Heart right ventricle (tissue), 16 donors: ENCODE data around the gene NOX3. TPM values are rescaled to one million over a fixed set of nuclear protein-coding genes. Genes with fewer than 3 reads are reported as not detected.

ENCODE experiments used
- ATAC-seq, 8 donors: fragments of 200-7000 bp; cut with Tn5 transposase; one replicate each; pipeline ENCODE4 v1.9.1; 2020; ENCODE audit warnings: mild to moderate bottlenecking in 8 of 8, moderate library complexity in 8 of 8, moderate number of reproducible peaks in 1 of 8
- DNase-seq, 2 donors: peaks; one replicate each; pipeline ENCODE4 v3.0.0-alpha.2; 2020
- H3K27ac ChIP-seq, 10 donors: fragments of 200-600 bp; sonication (generic) in 2 of 10; one replicate each; pipeline versions ENCODE4 v1.5.0 to v1.8.0; 2020 to 2022; ENCODE audit warnings: mild to moderate bottlenecking in 3 of 10
- H3K27me3 ChIP-seq, 7 donors: fragments of 200-600 bp; one replicate each; pipeline ENCODE4 v1.8.0; 2021 to 2022; ENCODE audit warnings: mild to moderate bottlenecking in 2 of 7
- H3K36me3 ChIP-seq, 9 donors: fragments of 200-600 bp; sonication (generic) in 1 of 9; one replicate each; pipeline versions ENCODE4 v1.5.0 to v1.8.0; 2020 to 2022; ENCODE audit warnings: mild to moderate bottlenecking in 2 of 9
- H3K4me1 ChIP-seq, 9 donors: fragments of 200-600 bp; sonication (generic) in 1 of 9; one replicate each; pipeline versions ENCODE4 v1.5.0 to v1.8.0; 2020 to 2022; ENCODE audit warnings: mild to moderate bottlenecking in 4 of 9
- H3K4me3 ChIP-seq, 10 donors: fragments of 200-600 bp; sonication (generic) in 2 of 10; one replicate each; pipeline versions ENCODE4 v1.5.0 to v1.8.0; 2020 to 2022; ENCODE audit warnings: mild to moderate bottlenecking in 7 of 10, moderate library complexity in 2 of 10
- H3K9me3 ChIP-seq, 11 donors: fragments of 200-600 bp in 10 of 11; sonication (generic) in 2 of 11; one replicate each; pipeline versions ENCODE4 v1.5.0 to v1.8.0; 2013 to 2022; ENCODE audit warnings: mild to moderate bottlenecking in 2 of 11, control low read depth in 1 of 11, moderate library complexity in 1 of 11
- WGBS, 2 donors: extraction: QIAGEN DNeasy Blood & Tissue Kit; methylation state at CpG; one replicate each; pipeline ENCODE4 v1.1.7; 2013; ENCODE audit warnings: inconsistent platforms in 1 of 2; 5-methylcytosine and 5-hydroxymethylcytosine counted together
- intact Hi-C, 10 donors: fragments of 100-400 bp; cut with DNase I; formaldehyde crosslinking; loops; one replicate each; pipeline versions ENCODE4 v1.11.1 to v1.14.2; 2022
- polyA plus RNA-seq, 2 donors: library from polyadenylated mRNA; stranded (reverse); fragments of 200-250 nt; gene quantifications; one replicate each; pipeline ENCODE4 v1.2.3, GENCODE V29; 2013
- total RNA-seq, 10 donors: library from RNA; stranded (reverse); fragmentation: NEBNext Ultra II Directional in 3 of 10; extraction: Animal tissue kit (Norgen Biotek cat#: 25700) in 3 of 10; gene quantifications; one replicate each; pipeline versions ENCODE4 v1.2.1 to v1.2.4, GENCODE V29; 2021 to 2023
- TF ChIP-seq, protein P1 (sequence below), 9 donors: fragments of 200-600 bp; sonication (generic) in 2 of 9; IDR thresholded peaks; one replicate each; pipeline versions ENCODE4 v1.5.0 to v1.8.0; 2021 to 2022; ENCODE audit warnings: antibody characterized with exemption in 9 of 9, mild to moderate bottlenecking in 5 of 9, moderate library complexity in 1 of 9
- donor health status: Arrhythmogenic right ventricular cardiomyopathy.
- donor health status: ischemic (EF 13 %, LVEDD 7.1; RV severe dilation, severe dysfunction).
- donor health status: healthy with polysubstance abuse.
- donor health status: DM: no; HTN: yes; CAD: no.
- donor health status: DM: no; HTN: no; CAD: no.
- donor health status: ischemic (EF 25% LVEDD 6.9; RV normal size, moderate dysfunction).
- donor health status: ischemic (EF 25% LVEDD 5.7; RV mildly dilated, moderate dysfunction).
- donor health status: healthy.
- donor health status: DM: yes; HTN: yes; CAD: no.
- donor health status: Ischemic cardiomyopathy.
- donor health status: ischemic (EF 35%, LVEDD 5.7; RV mildly dilated, moderate dysfunction).
- donor health status: nonischemic (EF 11% LVEDD 7.7; RV severe dilation, severe dysfunction).
- donor health status: DM: yes; HTN: yes; CAD: no.
- donor health status: PGD.
- donor health status: ischemic (EF 29% LVEDD 5.4; RV normal size, mild dysfunction).
- donor health status: nonischemic (EF 23%, LVEDD 6.1; RV moderate dilation, normal function).

Gene NOX3
- total and polyA plus RNA-seq, 12 donors: not detected

DNA sequence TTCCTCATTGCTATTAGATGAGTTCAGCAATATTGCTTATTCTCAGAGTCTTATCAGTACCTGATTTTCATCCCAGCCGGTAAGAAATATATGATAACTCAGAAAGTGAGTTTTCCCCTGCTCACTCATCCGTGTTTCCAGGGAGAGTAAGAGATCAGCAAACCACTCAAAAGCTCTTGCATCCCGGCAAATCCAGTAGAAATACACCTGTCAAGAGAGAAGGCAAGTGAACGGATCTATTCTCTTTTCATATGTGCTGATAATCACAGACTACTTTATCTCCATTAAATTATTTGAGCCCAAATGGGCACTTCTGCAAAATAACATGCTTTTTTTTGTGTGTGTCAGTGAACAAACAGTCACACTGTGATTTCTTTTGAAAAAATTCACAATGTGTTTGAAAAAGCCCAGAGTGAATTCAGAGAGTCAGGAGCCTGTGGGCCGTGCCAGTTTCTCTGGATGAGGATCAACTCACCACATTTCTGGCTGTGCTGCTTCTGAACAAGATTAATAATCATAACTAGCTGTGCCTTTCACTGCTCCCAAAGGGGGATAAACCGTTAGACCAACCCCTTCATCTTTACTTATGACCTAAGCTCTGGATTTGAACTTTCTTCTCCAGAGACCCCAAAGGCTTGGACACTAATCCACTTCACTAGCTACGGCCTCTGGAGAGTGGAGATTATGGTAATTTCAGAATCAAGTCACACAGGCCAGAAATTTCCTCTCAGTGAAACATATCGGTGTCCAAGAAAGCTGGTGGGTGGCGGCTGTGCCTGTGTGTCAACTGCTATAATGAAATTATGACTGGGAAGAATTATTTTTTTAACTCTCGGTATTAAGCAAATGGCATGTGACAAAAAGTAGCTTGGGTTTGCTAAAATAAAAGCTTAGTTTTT, 44.2 kb downstream of the NOX3 start:
- intact Hi-C loops: no loop called here
- Histone ChIP-seq H3K36me3 (no peaks in the 10 kb centered on the region), H3K27ac (no peak overlapping the region), H3K9me3 (no peaks in the 10 kb centered on the region), H3K27me3 (no peaks in the 10 kb centered on the region), H3K4me1 (no peaks in the 10 kb centered on the region), H3K4me3 (no peak overlapping the region)
- no peak for ATAC-seq
- TF ChIP-seq, protein P1, sequence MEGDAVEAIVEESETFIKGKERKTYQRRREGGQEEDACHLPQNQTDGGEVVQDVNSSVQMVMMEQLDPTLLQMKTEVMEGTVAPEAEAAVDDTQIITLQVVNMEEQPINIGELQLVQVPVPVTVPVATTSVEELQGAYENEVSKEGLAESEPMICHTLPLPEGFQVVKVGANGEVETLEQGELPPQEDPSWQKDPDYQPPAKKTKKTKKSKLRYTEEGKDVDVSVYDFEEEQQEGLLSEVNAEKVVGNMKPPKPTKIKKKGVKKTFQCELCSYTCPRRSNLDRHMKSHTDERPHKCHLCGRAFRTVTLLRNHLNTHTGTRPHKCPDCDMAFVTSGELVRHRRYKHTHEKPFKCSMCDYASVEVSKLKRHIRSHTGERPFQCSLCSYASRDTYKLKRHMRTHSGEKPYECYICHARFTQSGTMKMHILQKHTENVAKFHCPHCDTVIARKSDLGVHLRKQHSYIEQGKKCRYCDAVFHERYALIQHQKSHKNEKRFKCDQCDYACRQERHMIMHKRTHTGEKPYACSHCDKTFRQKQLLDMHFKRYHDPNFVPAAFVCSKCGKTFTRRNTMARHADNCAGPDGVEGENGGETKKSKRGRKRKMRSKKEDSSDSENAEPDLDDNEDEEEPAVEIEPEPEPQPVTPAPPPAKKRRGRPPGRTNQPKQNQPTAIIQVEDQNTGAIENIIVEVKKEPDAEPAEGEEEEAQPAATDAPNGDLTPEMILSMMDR (IDR thresholded peaks at IDR 0.05): no peak
- WGBS, 2 donors: 67 to 73% methylated on average over 10 of the region's 10 CpGs
- DNase-seq: no peak

DNA sequence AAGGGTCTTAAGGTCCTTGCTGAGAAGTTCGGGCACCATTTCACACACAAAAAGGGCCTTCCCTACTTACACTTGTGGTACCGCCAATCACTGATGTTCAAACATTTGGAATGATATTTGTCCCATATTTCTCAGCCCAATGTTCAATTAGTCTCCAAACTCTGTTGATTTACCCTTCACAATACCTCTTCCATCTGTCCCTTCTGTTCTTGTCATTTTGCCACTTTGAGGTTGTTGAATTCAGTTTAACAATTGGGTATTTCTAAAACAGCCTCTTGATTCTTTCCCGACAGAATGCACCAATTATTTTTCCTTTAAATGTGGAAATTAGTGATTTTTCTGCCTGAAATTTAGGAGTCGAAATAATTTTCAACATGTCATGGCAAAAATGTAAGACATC, 46.2 kb downstream of the NOX3 start:
- Histone ChIP-seq H3K27me3 (no peaks in the 10 kb centered on the region), H3K4me1 (no peaks in the 10 kb centered on the region), H3K9me3 (no peaks in the 10 kb centered on the region), H3K4me3 (no peak overlapping the region), H3K36me3 (no peaks in the 10 kb centered on the region), H3K27ac (no peak overlapping the region)
- intact Hi-C loops: no loop called here
- WGBS, 2 donors: 93 to 94% methylated on average over 4 of the region's 4 CpGs
- TF ChIP-seq, protein P1 (IDR thresholded peaks at IDR 0.05): no peak
- DNase-seq (no peak), ATAC-seq (no peak)

DNA sequence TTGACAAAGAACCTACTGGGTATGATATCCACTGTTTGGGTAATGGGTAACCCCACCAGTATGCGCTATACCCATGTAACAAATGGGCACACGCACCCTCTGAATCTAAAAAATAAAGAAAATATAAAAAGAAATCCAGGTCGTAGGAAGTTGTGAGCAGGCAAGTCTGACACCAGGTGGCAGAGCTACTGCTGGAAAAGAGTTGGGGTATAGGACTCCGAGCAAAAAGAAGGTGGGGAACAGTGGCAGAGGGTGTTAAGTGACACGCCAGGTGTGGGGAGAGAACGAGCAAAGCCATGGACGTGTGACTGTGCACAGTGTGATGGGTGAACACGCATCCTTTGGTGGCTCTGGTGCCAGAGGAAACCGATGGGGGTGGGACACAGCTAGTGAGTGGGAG, 46.7 kb downstream of the NOX3 start:
- Histone ChIP-seq H3K9me3 (no peaks in the 10 kb centered on the region), H3K4me3 (no peak overlapping the region), H3K27me3 (no peaks in the 10 kb centered on the region), H3K36me3 (no peaks in the 10 kb centered on the region), H3K27ac (no peak overlapping the region), H3K4me1 (no peaks in the 10 kb centered on the region)
- intact Hi-C loops: no loop called here
- TF ChIP-seq, protein P1 (IDR thresholded peaks at IDR 0.05): no peak
- no peak for DNase-seq
- ATAC-seq: no peak
- 74 to 84% methylated on average over 9 of the region's 9 CpGs for WGBS, 2 donors

DNA sequence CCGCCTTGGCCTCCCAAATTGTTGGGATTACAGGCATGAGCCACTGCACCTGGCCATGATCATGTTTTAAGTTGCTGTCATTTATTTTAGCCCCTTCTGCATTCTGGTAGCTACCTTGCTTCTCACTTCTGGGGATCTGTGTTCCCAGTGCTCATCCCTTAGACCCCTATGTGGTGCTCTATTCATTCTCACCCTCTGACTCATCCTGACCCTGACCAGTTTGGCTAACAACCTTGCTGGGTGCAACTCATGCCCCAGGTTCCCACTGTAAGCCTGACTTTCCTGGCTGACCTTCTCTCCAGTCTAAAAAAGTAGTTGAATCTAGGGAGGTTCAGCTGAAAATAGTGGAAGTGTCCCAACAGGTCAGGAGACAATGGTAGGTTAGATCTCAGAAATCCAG, 47.4 kb downstream of the NOX3 start:
- H3K9me3 ChIP-seq: no peaks in the 10 kb centered on the region
- 95 to 96% methylated on average over 1 of the region's 1 CpG for WGBS, 2 donors
- TF ChIP-seq, protein P1 (IDR thresholded peaks at IDR 0.05): no peak
- DNase-seq (no peak), ATAC-seq (no peak)
- no peaks in the 10 kb centered on the region for H3K4me1 ChIP-seq
- no peak overlapping the region for H3K27ac ChIP-seq
- no peaks in the 10 kb centered on the region for H3K27me3 ChIP-seq
- no peaks in the 10 kb centered on the region for H3K36me3 ChIP-seq
- H3K4me3 ChIP-seq: no peak overlapping the region
- intact Hi-C loops: no loop called here
